Activated CD4-positive, alpha-beta T cell treated with anti-CD3 and anti-CD28 coated beads, Interleukin-2, amount 50 U/mL, for 4 hours (primary cell): Measurements from ENCODE around the gene PUS3.

Experiments
- DNase-seq, 2 experiments: peaks; one replicate each; pipeline ENCODE4 v3.0.0-alpha.2; 2020

Gene PUS3, protein sequence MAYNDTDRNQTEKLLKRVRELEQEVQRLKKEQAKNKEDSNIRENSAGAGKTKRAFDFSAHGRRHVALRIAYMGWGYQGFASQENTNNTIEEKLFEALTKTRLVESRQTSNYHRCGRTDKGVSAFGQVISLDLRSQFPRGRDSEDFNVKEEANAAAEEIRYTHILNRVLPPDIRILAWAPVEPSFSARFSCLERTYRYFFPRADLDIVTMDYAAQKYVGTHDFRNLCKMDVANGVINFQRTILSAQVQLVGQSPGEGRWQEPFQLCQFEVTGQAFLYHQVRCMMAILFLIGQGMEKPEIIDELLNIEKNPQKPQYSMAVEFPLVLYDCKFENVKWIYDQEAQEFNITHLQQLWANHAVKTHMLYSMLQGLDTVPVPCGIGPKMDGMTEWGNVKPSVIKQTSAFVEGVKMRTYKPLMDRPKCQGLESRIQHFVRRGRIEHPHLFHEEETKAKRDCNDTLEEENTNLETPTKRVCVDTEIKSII

DNA sequence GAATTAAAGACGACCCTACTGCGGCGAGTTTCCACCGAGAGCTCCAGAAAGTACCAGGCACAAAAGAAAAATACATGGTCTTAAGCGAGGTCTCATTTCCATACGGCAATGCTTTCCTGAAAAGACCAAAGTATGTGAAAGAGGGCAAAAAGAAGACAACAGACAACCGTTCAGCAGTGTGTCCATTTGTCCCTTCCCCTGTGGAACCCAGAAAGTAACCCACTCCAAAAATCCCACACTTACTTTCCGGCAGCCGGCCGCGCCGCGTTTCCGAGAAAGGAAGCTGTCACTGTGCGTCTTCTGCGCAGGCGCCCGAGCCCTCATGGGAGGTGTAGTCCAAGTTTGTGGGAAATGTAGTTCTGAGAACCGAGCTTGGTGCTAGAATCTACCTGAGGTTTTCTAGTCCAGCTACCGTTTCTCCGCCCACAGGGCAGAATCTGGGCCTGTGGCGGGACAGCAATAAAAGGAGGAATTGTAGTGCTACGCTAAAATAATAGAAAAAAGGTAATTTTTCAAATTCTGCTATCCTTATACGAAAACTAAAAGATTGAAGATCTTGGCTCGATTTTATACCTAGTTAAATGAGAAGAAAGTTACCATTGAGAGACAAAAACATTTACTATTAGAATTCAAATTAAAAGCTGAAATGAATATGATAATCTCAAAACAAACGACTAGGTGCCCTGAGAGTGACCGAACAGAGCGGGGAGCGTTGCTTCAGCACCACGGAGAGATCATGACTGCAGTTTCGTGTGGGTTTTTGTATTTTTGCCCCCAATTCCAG lies at the start of gene PUS3:
PUS3 (minus strand) TSS at position 280 of the 784 bp plus-strand sequence. CDS start 6,922 bp downstream, outside the sequence.
- DNase-seq, result peak; percentile 87 to 88

DNA sequence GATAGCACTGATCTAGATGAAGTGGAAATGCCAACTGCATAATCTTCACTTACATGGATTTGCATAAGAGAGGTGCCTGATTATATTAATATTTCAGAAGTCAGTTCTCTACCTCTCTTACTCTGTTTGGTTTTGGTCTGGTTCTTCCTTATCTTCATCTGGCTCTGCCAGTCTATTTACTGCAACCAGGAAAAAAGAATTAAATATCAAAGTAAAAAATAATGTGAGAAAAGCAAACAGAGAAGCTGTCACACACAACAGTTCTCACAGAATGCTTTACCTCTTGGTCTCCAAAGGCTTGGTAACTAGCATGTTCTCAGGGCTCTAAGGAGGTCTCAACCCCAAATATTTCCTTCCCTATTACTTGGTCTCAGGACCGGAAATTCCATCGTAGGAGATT lies 49.6 kb upstream of the PUS3 start:
- no peak for DNase-seq

DNA sequence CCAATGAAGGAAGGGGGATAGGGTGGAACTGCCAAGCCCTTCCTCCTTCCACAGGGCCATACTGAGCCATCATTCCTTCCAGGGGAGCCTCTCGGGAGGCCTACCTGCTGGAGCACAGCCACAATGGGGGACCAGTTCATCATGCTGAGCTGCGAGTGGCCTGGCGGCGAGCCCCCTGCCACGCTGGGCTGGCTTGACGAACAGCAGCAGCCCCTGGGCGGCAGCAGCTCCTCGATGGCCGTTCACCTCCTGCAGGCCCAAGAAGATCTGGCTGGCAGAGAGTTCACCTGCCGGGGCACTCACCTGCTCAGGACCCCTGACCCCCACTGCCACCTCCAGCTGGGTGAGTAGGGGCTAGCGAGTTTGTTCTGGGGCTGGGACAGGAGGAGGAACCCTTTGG lies 48.7 kb upstream of the PUS3 start:
- no peak for DNase-seq

DNA sequence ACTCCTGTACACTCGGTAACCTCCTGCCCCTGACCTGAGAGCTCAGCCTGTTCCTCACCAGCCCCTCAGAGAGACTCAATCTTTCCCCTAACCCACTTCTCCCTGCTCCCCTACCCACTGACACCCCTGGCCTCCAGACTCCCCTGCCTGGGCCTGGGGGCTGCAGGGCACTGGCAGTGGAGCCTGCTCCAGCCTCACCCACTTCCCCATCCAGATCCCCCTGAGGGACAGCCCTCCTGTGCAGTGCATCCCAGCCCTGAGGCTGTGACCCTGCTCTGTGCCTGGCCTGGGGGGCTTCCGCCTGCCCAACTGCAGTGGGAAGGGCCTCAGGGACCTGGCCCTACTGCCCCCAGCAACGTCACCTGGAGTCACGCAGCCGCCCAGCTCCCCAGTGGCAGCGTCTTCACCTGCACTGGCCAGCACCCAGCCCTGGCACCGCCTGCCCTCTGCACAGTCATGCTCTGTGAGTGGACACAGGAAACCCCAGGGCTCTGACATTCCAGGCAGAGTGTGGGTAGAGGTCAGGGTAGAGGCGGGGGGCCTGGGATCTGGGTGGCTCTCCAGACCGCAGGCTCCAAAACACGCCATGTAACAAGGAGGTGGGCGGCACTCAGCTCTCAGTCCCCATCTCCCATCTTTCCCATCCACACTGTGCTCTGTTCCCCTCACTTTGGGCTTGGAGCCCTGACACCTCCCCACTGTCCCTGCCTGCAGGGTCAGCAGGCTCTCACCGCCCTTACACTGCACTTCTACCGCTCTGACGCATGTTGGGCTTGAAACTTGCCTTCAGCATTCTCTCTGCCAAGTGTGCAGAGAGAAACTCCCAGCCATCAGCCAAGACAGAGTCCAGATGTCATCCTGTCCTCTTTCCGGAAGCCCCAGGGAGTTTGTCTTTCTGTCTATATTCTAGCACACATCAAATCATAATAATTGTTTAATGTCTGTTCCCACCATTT lies 48.0 kb upstream of the PUS3 start:
- DNase-seq, result no peak

DNA sequence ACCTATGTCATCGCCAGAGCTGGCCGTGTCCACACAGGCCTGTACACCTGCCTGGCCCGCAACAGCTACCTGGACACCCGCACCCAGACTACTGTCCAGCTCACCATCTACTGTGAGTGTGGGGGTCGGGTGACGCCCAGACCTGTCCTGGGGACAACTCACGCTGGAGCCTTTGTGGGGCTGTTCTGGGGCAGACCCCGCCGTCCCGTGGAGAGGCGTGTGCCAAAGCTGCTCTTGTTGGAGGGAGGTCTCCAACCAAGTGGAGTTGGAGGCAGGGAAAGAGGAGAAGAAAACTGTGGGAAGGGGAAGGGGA lies 47.1 kb upstream of the PUS3 start:
- DNase-seq, result no peak

DNA sequence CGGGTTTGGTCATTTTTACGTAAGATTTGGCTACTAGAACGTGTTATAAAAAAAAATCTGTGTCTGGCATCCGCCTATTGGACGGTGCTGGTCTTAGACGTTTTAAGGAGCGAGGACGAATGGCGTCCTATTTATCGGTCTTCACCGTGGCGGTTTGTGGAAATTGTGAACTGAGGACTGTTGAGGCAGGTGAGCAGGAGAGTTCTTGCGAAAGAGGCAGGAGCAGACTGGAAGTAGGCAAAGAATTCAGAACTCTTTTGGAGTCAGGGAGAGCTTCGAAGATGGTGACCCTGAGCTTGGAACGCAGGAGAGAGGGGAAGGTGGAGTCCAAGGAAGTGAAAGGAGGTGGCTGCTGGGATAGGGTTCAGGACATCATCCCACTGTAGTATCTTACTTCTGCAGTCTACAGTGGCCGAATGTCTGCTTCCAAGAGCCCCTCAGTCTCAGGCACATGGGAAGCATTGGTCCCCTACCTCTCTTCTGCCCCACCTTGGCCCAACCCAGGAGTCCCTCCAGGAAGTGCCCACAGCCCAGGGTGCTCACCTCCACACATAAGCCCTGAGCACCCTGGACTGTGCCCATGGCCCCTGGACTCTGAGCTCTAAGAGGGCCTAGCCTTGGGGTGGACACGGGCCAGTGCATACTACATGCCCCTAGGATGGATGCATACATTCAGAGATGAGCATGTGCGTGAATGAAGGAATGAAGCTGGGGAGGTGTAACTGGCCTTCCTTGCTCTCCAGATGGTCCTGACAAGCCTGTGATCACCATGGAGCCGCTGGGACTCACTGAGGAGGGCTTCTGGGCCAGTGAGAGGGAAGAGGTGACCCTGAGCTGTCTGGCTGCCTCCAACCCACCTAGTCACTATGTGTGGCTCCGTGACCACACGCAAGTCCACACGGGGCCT lies 46.5 kb upstream of the PUS3 start:
- no peak for DNase-seq

DNA sequence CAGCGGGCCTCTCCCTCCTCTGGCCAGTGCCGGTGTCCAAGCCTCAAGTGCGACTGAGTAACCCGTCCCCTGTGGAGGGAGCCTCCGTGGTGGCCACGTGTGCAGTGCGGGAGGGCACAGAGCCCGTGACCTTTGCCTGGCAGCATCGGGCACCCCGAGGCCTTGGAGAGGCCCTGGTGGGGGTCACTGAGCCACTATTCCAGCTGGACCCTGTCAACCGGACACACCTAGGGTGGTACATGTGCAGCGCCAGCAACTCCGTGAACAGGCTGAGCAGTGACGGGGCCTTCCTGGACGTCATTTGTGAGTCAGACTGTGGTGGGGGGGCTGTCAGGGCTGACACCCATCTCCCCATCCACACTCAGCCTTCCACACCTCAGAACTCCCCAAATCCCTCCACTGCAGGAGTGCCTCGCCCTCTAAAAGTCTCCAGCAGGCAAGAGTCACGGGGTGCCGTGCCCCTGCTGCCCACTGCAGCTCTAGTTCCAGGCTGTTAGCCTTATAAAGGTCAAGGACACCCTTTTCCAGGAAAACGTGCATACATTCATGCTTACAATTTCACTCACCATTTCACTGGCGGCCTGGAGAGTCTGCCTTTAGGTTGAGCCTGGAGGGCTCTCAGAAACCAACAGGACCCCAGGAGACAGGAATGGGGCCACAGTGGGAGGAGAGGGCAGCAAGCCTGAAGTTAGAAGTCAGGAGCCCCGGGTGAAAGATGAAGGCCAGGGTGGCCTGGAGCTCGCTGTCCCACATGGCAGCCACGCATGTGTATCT lies 45.5 kb upstream of the PUS3 start:
- no peak for DNase-seq

DNA sequence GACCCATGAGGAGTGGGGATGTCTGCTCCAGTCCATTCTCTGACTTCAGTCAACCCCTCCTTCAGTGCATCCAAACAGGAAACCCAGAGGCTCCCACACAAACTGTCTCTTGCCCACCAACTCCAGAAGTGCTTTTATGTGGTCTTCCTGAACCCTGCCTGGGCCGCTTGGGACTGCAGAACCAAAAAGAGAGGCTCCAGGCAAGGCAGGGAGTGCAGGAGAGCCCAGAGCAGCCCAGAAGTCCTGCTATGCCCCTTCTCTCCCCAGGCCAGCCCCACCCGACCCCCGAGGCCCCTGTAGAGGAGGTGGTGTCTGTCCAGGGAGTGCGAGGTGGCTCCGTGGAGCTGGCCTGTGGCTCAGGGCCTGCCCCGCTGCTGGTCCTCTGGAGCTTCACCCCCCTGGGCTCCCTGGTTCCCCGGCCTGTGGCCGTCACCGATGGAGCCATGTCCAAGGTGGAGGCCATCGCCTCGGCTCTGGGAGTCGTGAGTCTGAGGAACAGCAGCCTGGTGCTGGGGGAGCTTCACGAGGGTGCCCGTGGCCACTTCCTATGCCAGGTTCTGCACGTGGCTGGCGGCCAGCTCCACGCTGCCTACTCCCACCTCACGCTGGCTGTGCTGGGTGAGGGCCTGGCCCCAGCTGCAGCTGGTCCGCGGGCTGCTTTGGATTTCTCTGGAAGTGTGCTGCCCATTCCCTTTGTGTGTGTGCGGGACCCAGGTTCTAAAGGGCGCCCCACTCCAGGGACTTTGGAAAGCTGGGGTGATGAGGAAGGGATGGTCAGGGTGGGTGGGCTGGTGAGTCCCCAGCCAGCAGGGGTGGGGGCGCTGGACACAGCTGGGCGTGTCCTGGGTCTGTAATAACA lies 44.6 kb upstream of the PUS3 start:
- DNase-seq, result no peak

DNA sequence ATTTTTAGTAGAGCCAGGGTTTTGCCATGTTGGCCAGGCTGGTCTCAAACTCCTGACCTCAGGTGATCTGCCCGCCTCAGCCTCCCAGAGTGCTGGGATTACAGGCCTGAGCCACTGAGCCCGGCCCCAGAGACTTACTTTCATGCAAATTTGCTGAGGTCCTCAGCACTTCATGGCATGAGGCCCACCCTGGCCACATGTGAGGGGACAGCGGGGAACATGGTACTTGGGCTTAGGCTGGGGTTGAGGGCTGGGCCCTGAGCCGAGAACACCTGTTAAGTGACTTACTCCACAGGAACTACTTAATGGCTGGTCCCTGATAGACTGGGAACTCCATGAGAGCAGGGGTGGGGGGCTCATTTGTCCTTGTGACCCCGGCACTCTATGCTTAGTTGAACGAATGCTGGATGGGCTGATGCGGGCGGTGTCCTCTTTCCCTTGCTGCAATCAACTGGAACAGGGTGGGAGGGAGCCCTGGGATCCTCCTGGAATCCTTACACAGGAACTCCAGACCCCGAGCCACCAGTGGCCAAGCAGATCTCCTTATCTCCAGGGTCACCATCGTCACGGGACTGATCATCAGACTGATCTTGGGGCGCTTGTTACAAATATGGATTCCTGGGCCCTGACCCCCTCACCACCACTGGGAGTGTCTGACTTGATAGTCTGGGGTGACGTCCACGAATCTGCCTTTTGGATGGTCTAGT lies 43.9 kb upstream of the PUS3 start:
- no peak for DNase-seq

DNA sequence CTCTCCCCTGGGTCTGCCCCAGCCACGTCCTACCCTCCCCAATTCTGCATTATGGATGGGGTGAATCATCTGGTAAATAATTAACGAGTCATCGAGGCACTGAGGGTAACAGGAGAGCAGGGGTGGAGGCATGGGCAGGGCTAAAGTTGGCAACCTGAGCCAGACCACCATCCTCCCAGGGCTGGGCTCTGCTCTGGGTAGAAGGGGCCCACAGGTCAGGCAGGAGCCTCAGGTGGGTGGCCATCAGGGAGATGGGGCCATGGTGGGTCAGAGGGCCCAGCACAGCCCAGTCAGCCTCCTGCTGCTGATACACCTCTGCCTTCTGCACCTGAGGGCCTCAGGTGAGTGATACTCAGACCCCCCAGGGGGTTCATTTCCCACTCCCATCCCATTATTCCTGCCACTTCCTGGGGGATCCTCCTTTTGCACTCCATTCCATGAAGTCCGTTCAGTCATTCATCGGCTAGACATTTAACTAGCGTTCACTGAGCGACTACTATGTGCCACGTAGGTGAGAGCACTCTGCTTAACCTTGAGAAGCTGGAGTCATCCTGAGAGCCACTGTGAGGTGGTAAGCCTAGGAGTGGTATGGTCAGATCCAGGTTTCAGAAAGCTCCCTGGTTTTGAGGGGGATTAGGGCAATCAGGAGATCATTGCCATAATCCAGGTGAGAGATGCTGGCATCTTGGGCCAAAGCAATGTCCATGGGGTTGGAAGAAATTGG lies 43.0 kb upstream of the PUS3 start, which contains the start of gene VSIG10L2:
VSIG10L2 (plus strand) TSS at position 248 of the 724 bp plus-strand sequence; CDS start at position 260, 12 bp downstream.
- DNase-seq, result no peak

DNA sequence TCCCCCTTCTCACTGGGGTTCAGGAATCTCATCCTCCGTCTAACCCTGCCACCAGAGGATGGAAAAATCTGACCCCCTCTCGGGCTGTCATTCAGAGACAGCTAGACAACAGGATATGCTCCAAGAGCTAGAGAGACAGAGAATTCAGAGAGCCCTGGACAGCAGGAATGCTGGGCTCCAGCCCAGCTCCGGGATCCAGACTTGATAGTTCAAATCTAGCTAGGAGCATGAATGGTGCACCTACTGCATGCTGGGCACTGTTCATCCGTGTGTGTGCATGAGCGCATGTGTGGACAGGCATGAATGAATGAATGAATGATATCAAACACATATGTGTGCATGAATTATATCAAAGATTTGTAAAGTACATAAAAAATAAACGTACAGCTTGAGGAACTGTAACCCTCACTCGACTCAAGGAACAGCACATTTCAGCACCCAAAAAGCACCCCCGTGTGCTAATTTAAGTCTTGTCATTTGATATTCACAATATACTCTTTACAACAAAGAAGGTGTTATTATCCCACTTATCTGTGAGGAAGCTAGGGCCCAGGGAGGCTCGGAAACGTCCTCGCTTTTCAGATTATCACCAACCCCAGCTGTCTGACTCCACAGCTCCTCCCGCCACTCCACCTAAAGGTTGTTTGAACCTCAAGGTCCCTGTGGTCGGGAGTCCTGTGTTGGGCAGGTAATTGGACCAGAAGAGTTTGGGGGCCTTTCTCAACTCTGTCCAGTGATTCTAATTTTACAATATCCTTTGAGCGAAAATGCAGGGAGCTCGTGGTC lies 42.2 kb upstream of the PUS3 start:
- DNase-seq, result no peak

DNA sequence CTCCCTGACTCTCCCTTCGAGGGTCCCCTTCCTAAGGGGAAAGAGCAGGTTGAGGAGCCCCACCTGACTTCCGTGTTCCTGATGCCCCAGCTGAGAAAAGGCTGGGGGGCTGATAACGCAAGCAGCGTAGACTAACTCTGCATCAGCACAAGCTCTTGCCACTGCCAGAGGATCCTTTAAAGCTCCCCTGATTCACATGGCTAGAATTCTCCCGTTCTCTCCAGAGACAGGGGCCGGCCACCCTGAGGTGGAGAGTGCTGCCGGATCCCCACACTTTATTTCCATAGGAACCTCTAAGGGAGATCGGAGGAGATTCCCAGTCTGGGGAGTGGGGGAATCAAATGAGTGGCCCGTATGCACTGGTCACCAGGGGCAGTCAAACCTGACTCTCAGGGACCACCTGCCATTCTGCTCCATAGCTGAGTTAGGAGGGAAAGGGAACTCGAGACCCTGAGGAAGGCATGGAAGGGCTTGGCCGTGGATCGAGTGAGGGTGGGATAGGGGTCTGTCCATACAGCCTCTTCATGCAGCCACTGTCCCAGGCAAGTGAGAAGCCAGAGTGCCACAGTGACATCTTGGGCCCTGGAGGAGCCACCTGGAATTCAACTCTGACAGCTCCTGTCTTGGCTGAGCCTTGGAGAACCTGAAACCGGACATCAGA lies 41.5 kb upstream of the PUS3 start:
- DNase-seq, result no peak

DNA sequence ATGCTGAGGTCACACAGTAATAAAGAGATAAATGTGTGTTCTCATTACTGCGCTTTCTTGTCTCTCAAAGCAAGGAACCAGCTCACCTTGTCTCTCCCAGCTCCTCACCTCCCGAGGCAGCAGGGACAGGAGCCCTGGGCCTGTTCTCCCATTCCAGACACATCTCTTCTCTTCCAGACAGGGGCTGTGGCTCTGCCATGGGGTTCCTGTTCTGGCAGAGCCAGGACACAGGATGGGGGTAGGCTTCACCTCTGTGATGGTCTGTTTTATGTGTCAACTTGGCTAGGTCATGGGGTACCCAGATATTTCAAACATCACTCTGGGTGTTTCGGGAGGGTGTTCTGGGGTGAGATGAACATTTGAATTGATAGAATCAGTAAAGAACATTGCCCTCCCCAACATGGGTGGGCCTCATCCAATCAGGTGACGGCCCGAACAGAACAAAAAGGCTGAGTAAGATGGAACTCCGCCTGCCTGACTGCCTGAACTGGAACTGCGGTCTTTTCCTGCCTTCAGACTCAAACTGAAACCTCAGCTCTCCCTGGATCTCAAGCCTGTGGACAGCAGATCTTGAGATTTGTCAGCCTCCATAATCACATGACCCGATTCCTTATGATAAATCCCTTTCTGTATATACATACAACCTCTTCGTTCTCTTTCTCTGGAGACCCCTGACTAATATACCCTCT lies 40.8 kb upstream of the PUS3 start:
- no peak for DNase-seq

DNA sequence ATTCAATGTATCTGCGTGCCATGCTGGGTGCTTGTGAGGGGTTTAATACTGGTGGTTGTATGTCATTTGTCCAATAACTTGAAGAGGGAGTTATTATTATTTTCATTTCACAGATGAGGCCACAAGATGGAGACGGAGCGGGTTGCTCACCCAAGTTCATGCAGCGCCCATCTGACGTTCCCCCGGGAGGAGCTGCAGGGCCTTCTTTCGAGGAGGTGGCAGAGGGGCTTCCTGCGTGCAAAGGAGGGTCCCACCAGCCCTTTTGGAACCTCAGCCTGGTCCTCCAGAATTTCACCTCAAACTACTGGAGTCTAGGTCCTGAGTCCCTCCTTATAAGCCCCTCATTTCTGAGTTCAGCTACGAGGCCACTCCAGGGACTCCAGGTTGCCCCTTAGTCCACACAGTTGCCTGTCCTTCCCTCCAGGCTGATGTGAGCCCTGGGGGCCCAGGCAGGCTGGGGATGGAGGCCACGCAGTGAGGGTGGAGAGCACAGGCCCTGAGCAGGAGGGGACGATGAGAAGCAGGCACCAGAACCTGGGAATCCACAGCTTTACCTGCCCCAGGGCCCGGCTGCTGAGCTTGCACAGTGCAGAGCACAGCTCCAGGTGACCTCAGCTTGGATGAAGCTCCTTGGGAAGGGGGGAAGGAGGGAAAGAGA lies 39.9 kb upstream of the PUS3 start:
- no peak for DNase-seq

DNA sequence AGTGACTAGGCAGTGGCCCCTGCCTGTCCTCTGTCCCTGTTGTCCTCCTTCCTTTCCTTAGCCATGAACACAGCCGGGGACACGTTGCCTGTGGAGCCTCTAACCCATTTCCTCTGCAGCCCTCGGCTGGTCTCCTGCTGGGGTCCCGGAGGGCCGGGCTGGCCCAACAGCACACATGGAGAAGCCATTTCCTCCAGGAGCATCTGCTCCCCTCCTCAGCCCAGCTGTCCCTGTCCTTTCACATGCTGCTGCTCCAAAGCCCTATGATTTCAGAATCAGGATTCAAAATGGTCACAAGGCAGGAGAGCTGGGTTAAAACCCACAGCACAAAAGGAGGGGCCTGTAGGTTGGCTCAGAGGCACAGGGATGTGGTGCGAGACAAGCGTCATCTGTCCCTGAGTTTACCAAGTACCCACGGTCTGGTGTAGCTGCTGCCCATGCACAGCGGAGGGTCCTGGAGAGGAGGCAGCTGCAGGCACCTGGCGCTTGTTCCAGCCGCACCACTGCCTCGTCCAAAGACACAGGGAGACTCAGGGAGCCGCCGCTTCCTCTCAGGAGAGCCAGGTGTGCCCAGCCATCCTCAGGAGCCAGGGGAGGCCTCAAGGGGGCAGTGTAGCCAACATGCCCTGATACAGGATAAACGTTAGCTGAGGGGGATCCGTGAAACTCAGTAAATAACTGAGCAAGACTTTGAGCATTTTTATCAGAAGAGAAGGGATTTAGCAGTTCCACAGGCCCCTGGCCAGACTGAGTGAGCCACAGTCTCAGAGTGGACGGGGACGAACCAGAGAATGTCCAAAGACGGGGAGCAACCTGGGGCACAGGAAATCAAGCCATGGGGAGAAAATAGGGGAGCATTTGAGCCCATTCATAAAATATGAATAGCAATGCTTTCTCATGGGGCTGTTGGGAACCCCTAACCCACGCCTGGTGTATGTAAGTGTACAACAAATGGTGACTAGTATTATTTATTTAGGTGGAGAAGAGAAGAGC lies 38.9 kb upstream of the PUS3 start:
- DNase-seq, result peak; percentile 35 to 43
